Mucosa of stomach (tissue), 1 donor: ENCODE measurements around the gene HBG2.

Source experiments
- H3K27me3 ChIP-seq: one replicate; pipeline ENCODE4 v1.7.0; 2013; ENCODE audit warnings: mild to moderate bottlenecking, low read length; ENCODE audit not compliant: control insufficient read depth, insufficient read depth
- H3K36me3 ChIP-seq: one replicate; pipeline ENCODE4 v1.7.0; 2013; ENCODE audit warnings: low read length; ENCODE audit not compliant: control insufficient read depth, insufficient read depth
- H3K4me1 ChIP-seq: one replicate; pipeline ENCODE4 v1.7.0; 2013; ENCODE audit warnings: mild to moderate bottlenecking, low read length; ENCODE audit not compliant: control insufficient read depth, insufficient read depth
- H3K4me3 ChIP-seq: one replicate; pipeline ENCODE4 v1.7.0; 2013; ENCODE audit warnings: low read length
- H3K9ac ChIP-seq: one replicate; pipeline ENCODE4 v1.7.0; 2013; ENCODE audit warnings: mild to moderate bottlenecking, low read length, moderate library complexity
- H3K9me3 ChIP-seq: one replicate; pipeline ENCODE4 v1.7.0; 2013; ENCODE audit warnings: mild to moderate bottlenecking, low read length, moderate library complexity; ENCODE audit not compliant: control insufficient read depth
- donor health status: Pancreatic carcinoma.

Gene HBG2

DNA sequence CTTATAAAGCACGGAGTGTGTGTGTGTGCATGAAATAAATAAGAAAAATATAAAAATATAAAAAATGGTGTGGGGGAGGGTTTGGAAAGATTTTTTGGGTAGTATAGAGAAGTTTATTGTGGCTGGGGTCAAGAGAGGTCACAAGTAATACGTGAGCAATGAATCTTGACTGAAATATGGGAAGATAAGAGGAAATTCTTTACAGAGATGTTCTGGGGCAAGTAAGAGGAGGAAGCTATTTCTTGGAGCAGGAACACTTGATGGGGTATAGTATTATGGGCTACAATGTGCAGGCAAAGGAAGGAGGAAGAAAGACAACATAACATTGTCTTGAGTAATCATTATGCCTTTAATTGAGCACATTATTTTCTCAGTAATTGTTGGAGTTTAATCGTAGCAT lies 22.4 kb downstream of the HBG2 start:
- Histone ChIP-seq H3K4me3 (no peak overlapping the region), H3K4me1 (no peaks in the 10 kb centered on the region), H3K36me3 (no peaks in the 10 kb centered on the region), H3K9ac (no peak overlapping the region), H3K27me3 (no peaks in the 10 kb centered on the region), H3K9me3 (no peaks in the 10 kb centered on the region)

DNA sequence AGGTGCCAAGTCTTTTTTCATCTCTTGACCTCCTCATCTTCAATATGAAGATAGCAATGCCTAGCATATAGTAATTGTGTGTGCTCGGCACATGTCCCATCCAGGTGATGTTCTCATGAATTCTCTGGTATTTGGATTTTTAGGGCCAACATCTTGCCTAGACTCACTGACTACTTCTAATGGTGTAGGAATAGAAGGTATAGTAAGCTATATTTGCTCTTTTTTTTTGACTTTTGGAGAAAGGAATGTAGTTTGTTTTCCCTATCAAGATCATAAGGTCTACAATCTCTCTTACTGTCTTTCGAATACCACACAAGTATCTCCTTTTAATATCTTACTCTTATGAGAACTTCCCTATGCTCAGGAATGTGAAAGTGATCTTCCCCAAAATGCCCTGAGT lies 23.5 kb downstream of the HBG2 start:
- no peaks in the 10 kb centered on the region for H3K9me3 ChIP-seq
- H3K27me3 ChIP-seq, result no peaks in the 10 kb centered on the region
- H3K9ac ChIP-seq, result no peak overlapping the region
- H3K4me3 ChIP-seq, result no peak overlapping the region
- H3K4me1 ChIP-seq, result no peaks in the 10 kb centered on the region
- H3K36me3 ChIP-seq, result no peaks in the 10 kb centered on the region

DNA sequence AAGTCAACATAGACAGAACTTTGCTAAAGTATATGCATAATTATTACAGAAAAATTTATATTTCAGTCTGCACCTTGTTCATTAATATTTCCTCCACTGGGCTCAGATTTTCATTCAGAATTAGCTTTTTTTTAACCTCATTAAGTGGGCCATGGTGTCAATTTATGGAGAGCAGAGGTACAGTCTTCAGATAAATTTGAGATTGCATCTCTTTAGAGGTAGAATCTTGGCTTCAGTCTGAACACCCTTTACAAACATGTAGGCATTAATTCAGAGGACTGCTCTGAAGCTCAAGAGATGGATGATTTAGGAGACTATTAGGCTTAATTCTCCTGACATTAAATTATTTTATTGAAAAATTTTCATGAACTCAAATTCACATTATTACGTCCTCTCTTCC lies 24.3 kb downstream of the HBG2 start:
- Histone ChIP-seq H3K9me3 (no peaks in the 10 kb centered on the region), H3K27me3 (no peaks in the 10 kb centered on the region), H3K36me3 (no peaks in the 10 kb centered on the region), H3K4me1 (no peaks in the 10 kb centered on the region), H3K9ac (no peak overlapping the region), H3K4me3 (no peak overlapping the region)

- Histone ChIP-seq H3K36me3 (no peaks in the 10 kb centered on the region), H3K9ac (no peak overlapping the region), H3K4me1 (no peaks in the 10 kb centered on the region), H3K27me3 (no peaks in the 10 kb centered on the region), H3K9me3 (no peaks in the 10 kb centered on the region), H3K4me3 (no peak overlapping the region)
Measured at GRCh38 chr11:5229796-5230195, 24.8 kb downstream of the HBG2 start.

DNA sequence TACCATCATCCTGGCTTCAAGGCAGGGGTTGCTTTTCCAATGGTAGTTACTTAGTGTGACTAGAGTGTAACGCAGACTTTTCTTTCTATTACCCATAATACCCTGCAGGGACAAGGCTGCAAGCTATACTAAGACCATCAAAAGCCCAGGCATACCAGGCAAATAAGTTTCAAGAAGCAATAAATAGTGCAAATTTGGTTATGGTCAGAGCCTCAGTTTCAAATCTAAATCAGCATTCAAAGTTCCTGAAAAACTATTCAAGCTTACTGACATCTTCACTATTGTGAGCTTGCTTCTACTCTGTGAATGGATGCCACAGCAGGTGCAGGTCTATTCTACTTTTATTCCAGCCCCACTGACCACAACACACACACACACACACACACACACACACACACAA lies 25.2 kb downstream of the HBG2 start:
- no peaks in the 10 kb centered on the region for H3K9me3 ChIP-seq
- no peaks in the 10 kb centered on the region for H3K4me1 ChIP-seq
- H3K27me3 ChIP-seq, result no peaks in the 10 kb centered on the region
- no peaks in the 10 kb centered on the region for H3K36me3 ChIP-seq
- H3K4me3 ChIP-seq, result no peak overlapping the region
- no peak overlapping the region for H3K9ac ChIP-seq

GRCh38 chr11:5228124-5228523 lies 26.5 kb downstream of the HBG2 start:
- no peaks in the 10 kb centered on the region for H3K9me3 ChIP-seq
- no peaks in the 10 kb centered on the region for H3K27me3 ChIP-seq
- H3K36me3 ChIP-seq, result no peaks in the 10 kb centered on the region
- no peak overlapping the region for H3K4me3 ChIP-seq
- no peaks in the 10 kb centered on the region for H3K4me1 ChIP-seq
- no peak overlapping the region for H3K9ac ChIP-seq

DNA sequence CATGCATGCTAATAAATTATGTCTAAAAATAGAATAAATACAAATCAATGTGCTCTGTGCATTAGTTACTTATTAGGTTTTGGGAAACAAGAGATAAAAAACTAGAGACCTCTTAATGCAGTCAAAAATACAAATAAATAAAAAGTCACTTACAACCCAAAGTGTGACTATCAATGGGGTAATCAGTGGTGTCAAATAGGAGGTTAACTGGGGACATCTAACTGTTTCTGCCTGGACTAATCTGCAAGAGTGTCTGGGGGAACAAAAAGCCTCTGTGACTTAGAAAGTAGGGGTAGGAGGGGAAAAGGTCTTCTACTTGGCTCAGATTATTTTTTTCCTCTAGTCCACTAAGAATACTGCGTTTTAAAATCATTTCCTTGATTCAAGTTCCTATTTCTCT lies 26.9 kb downstream of the HBG2 start:
- Histone ChIP-seq H3K9me3 (no peaks in the 10 kb centered on the region), H3K9ac (no peak overlapping the region), H3K4me3 (no peak overlapping the region), H3K27me3 (no peaks in the 10 kb centered on the region), H3K4me1 (no peaks in the 10 kb centered on the region), H3K36me3 (no peaks in the 10 kb centered on the region)

- Histone ChIP-seq H3K9ac (no peak within 1 kb of the TSS), H3K4me1 (no peaks in the 10 kb centered on the region), H3K27me3 (no peaks in the 10 kb centered on the region), H3K9me3 (no peaks in the 10 kb centered on the region), H3K36me3 (no peaks in the 10 kb centered on the region), H3K4me3 (no peak within 1 kb of the TSS)
Measured at GRCh38 chr11:5226732-5227310, 27.8 kb downstream of the HBG2 start, which contains the start of gene HBB. Gene HBB, minus strand, starts transcription at chr11:5227071. Its CDS starts 50 bp downstream, at chr11:5227021.

GRCh38 chr11:5225480-5225871 lies 29.1 kb downstream of the HBG2 start:
- H3K9me3 ChIP-seq, result no peaks in the 10 kb centered on the region
- no peak overlapping the region for H3K9ac ChIP-seq
- no peak overlapping the region for H3K4me3 ChIP-seq
- H3K36me3 ChIP-seq, result no peaks in the 10 kb centered on the region
- H3K27me3 ChIP-seq, result no peaks in the 10 kb centered on the region
- no peaks in the 10 kb centered on the region for H3K4me1 ChIP-seq

- Histone ChIP-seq H3K4me1 (no peaks in the 10 kb centered on the region), H3K4me3 (no peak overlapping the region), H3K9ac (no peak overlapping the region), H3K9me3 (no peaks in the 10 kb centered on the region), H3K27me3 (no peaks in the 10 kb centered on the region), H3K36me3 (no peaks in the 10 kb centered on the region)
Measured at GRCh38 chr11:5224538-5225479, 29.8 kb downstream of the HBG2 start.

- no peak overlapping the region for H3K9ac ChIP-seq
- H3K4me3 ChIP-seq, result no peak overlapping the region
- no peaks in the 10 kb centered on the region for H3K4me1 ChIP-seq
- H3K27me3 ChIP-seq, result no peaks in the 10 kb centered on the region
- H3K9me3 ChIP-seq, result no peaks in the 10 kb centered on the region
- H3K36me3 ChIP-seq, result no peaks in the 10 kb centered on the region
Measured at GRCh38 chr11:5223686-5224085, 30.9 kb downstream of the HBG2 start.

DNA sequence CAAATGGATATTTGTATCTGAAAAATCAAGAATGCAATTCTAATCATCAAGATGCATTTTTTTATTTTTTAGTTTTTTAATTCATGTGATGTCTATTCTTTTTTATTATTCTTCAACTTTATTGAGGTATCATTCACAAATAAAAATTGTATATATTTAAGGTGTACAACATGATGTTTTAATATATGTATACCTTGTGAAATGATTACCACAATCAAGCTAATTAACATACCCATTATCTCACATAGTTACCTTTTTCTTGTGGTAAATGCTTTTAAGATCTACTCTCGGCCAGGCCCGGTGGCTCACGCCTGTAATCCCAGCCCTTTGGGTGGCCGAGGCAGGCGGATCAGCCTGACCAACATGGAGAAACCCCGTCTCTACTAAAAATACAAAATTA lies 31.4 kb downstream of the HBG2 start:
- no peaks in the 10 kb centered on the region for H3K27me3 ChIP-seq
- H3K4me3 ChIP-seq, result no peak overlapping the region
- no peaks in the 10 kb centered on the region for H3K4me1 ChIP-seq
- no peaks in the 10 kb centered on the region for H3K9me3 ChIP-seq
- H3K9ac ChIP-seq, result no peak overlapping the region
- H3K36me3 ChIP-seq, result no peaks in the 10 kb centered on the region
